MCF 10A (cell line): ENCODE measurements around the gene RPTOR. TPM values are rescaled to one million over a fixed set of nuclear protein-coding genes. Genes with fewer than 3 reads are reported as not detected.

Source experiments
- BruUV-seq: library from RNA; stranded (reverse); fragments of 400-500 nt; replicated peaks from 2 replicates; lab custom pipeline; 2021; lab: Mats Ljungman, UMichigan
- CTCF ChIA-PET: fragments of 300-600 bp; sonication (Branson Sonifier 250); formaldehyde crosslinking; extraction: SDS; loops from one replicate; lab custom pipeline; 2021; ENCODE audit warnings: antibody characterized with exemption, inconsistent platforms; lab: Yijun Ruan, JAX
- POLR2A ChIA-PET: fragments of 300-600, 350-650 bp; sonication (Branson Sonifier 250); formaldehyde crosslinking; extraction: SDS; loops from one replicate; lab custom pipeline; 2020; ENCODE audit warnings: antibody characterized with exemption, inconsistent platforms; lab: Yijun Ruan, JAX
- DNase-seq: peaks from one replicate; pipeline ENCODE4 v3.0.0-alpha.2; 2018; ENCODE audit not compliant: unreplicated experiment
- H3K27ac Mint-ChIP-seq: one replicate; pipeline ENCODE4 v1.8.0; 2022; ENCODE audit warnings: mild to moderate bottlenecking, low read depth, mixed read lengths; ENCODE audit not compliant: unreplicated experiment
- H3K27me3 Mint-ChIP-seq: one replicate; pipeline ENCODE4 v1.8.0; 2022; ENCODE audit warnings: mixed read lengths; ENCODE audit not compliant: insufficient read depth, unreplicated experiment
- H3K36me3 Mint-ChIP-seq: one replicate; pipeline ENCODE4 v1.8.0; 2022; ENCODE audit warnings: mild to moderate bottlenecking, moderate library complexity, mixed read lengths; ENCODE audit not compliant: insufficient read depth, unreplicated experiment
- H3K4me1 Mint-ChIP-seq: one replicate; pipeline ENCODE4 v1.8.0; 2022; ENCODE audit warnings: mixed read lengths; ENCODE audit not compliant: insufficient read depth, unreplicated experiment
- H3K4me3 Mint-ChIP-seq: one replicate; pipeline ENCODE4 v1.8.0; 2022; ENCODE audit warnings: mild to moderate bottlenecking, moderate library complexity, mixed read lengths; ENCODE audit not compliant: unreplicated experiment
- H3K9me3 Mint-ChIP-seq: one replicate; pipeline ENCODE4 v1.8.0; 2022; ENCODE audit warnings: mixed read lengths; ENCODE audit not compliant: unreplicated experiment
- CTCF ChIP-seq: fragments of 200-600 bp; IDR thresholded peaks from one replicate; pipeline ENCODE4 v1.8.0; 2022; ENCODE audit warnings: antibody characterized with exemption, mild to moderate bottlenecking; ENCODE audit not compliant: unreplicated experiment
- intact Hi-C: fragments of 100-400 bp; cut with micrococcal nuclease; formaldehyde crosslinking; loops from 2 replicates; pipeline ENCODE4 v1.14.1; 2022
- total RNA-seq: library from RNA; stranded (reverse); gene quantifications from 2 replicates; pipeline ENCODE4 v1.2.3, GENCODE V29; 2022

RPTOR gene
- total RNA-seq, 1 experiment from 2014 or later, result 41.3 TPM

GRCh38 chr17:80647746-80648145 is 103.1 kb downstream of the RPTOR start:
- no TSS peak for BruUV-seq
- Mint-ChIP-seq H3K27ac (no peak overlapping the region), H3K27me3 (no peaks in the 10 kb centered on the region), H3K36me3 (peaks cover 28% of the 10 kb centered on the region), H3K4me1 (peaks cover 40% of the 10 kb centered on the region), H3K9me3 (no peaks in the 10 kb centered on the region), H3K4me3 (no peak overlapping the region)
- ChIA-PET CTCF (no interaction called here), POLR2A (interaction anchor here (0.5 to 0.9 kb wide), 3 partner anchors 21 to 1910 kb away, joined by 3 read pairs; no protein-coding TSS in a partner anchor)
- intact Hi-C loops, result no loop called here
- no peak for TF ChIP-seq CTCF
- DNase-seq, result peak; percentile 54

- BruUV-seq, result no TSS peak
- Mint-ChIP-seq H3K27ac (peak overlapping the region; percentile 87), H3K27me3 (no peaks in the 10 kb centered on the region), H3K36me3 (peaks cover 20% of the 10 kb centered on the region), H3K4me1 (peaks cover 40% of the 10 kb centered on the region), H3K9me3 (no peaks in the 10 kb centered on the region), H3K4me3 (peak overlapping the region; percentile 41)
- intact Hi-C loops, result no loop called here
- TF ChIP-seq CTCF, result no peak
- ChIA-PET POLR2A (interaction anchor here (0.6 to 1.8 kb wide), 6 partner anchors 8 to 212 kb away, joined by 3 to 5 read pairs (median 3); no protein-coding TSS in a partner anchor), CTCF (interaction anchor here (0.7 to 0.8 kb wide), 2 partner anchors 208 to 366 kb away, joined by 3 read pairs; no protein-coding TSS in a partner anchor)
- peak; percentile 59 for DNase-seq
Observed at GRCh38 chr17:80649200-80649644, 104.6 kb downstream of the RPTOR start.

GRCh38 chr17:80649672-80650330 is 105.2 kb downstream of the RPTOR start:
- BruUV-seq, result no TSS peak
- ChIA-PET POLR2A (interaction anchor here (0.7 to 1.8 kb wide), 7 partner anchors 7 to 206 kb away, joined by 3 to 5 read pairs (median 3); no protein-coding TSS in a partner anchor), CTCF (interaction anchor here (0.6 to 0.9 kb wide), 5 partner anchors 9 to 1970 kb away, joined by 3 to 4 read pairs (median 3); no protein-coding TSS in a partner anchor)
- H3K36me3 Mint-ChIP-seq, result peaks cover 20% of the 10 kb centered on the region
- H3K27ac Mint-ChIP-seq, result peak overlapping the region; percentile 87
- peak; percentile 83 for DNase-seq
- peaks cover 40% of the 10 kb centered on the region for H3K4me1 Mint-ChIP-seq
- H3K9me3 Mint-ChIP-seq, result no peaks in the 10 kb centered on the region
- intact Hi-C loops, result no loop called here
- peak overlapping the region; percentile 41 for H3K4me3 Mint-ChIP-seq
- H3K27me3 Mint-ChIP-seq, result no peaks in the 10 kb centered on the region
- TF ChIP-seq CTCF, result peak; percentile 13

GRCh38 chr17:80650331-80650672 is 105.7 kb downstream of the RPTOR start:
- no peak overlapping the region for H3K4me3 Mint-ChIP-seq
- CTCF ChIA-PET, result interaction anchor here (0.6 to 0.9 kb wide), 3 partner anchors 9 to 159 kb away, joined by 3 to 4 read pairs (median 4); no protein-coding TSS in a partner anchor
- POLR2A ChIA-PET, result interaction anchor here (0.7 to 1.8 kb wide), 4 partner anchors 7 to 206 kb away, joined by 3 read pairs; no protein-coding TSS in a partner anchor
- H3K4me1 Mint-ChIP-seq, result peaks cover 40% of the 10 kb centered on the region
- no peaks in the 10 kb centered on the region for H3K27me3 Mint-ChIP-seq
- no peaks in the 10 kb centered on the region for H3K9me3 Mint-ChIP-seq
- no TSS peak for BruUV-seq
- DNase-seq, result no peak
- intact Hi-C loops, result no loop called here
- TF ChIP-seq CTCF, result no peak
- H3K36me3 Mint-ChIP-seq, result peaks cover 20% of the 10 kb centered on the region
- H3K27ac Mint-ChIP-seq, result peak overlapping the region; percentile 87
